ENCODE data around the gene STARD3. TPM values are rescaled to one million over a fixed set of nuclear protein-coding genes. Genes with fewer than 3 reads are reported as not detected.

STARD3 gene
- total and polyA plus RNA-seq, 2 of the 13 experiments (the other 11 are each of a cell fraction or from before 2014, with no cell fraction given) = 34.6 to 100 TPM

- TF ChIP-seq ZNF318 (CRISPR knock-in tag; IDR thresholded peaks at IDR 0.05) (no peak; the same call in 1 of the 2 replicates), ZNF329 (CRISPR knock-in tag; IDR thresholded peaks at IDR 0.05; ENCODE audit: low read depth) (no peak), MLX (CRISPR knock-in tag; IDR thresholded peaks at IDR 0.05) (no peak), TBX2 (CRISPR knock-in tag; IDR thresholded peaks at IDR 0.05; ENCODE audit: borderline replicate concordance) (no peak), ZNF446 (CRISPR knock-in tag; IDR thresholded peaks at IDR 0.05) (no peak), ZNF280B (CRISPR knock-in tag; IDR thresholded peaks at IDR 0.05; ENCODE audit: borderline replicate concordance) (no peak; the same call in 1 of the 2 replicates), YY1 (IDR thresholded peaks at IDR 0.05; ENCODE audit: insufficient read depth, insufficient replicate concordance, low read depth, low read length) (peak; percentile 39), FOSL2 (CRISPR knock-in tag; IDR thresholded peaks at IDR 0.05) (peak; percentile 39; the same call in 1 of the 2 replicates), NONO (IDR thresholded peaks at IDR 0.05) (no peak), NONO (CRISPR knock-in tag; conservative IDR thresholded peaks at IDR 0.05) (no peak; the same call in 1 of the 2 replicates), ZNF670 (CRISPR knock-in tag; IDR thresholded peaks at IDR 0.05; ENCODE audit: borderline replicate concordance) (no peak), ZNF563 (CRISPR knock-in tag; IDR thresholded peaks at IDR 0.05) (no peak), ZNF441 (CRISPR knock-in tag; IDR thresholded peaks at IDR 0.05; ENCODE audit: borderline replicate concordance) (no peak), MED8 (CRISPR knock-in tag; IDR thresholded peaks at IDR 0.05; ENCODE audit: insufficient replicate concordance) (no peak), PHF8 (CRISPR knock-in tag; IDR thresholded peaks at IDR 0.05) (no peak)
- TF ChIP-seq, protein P1, sequence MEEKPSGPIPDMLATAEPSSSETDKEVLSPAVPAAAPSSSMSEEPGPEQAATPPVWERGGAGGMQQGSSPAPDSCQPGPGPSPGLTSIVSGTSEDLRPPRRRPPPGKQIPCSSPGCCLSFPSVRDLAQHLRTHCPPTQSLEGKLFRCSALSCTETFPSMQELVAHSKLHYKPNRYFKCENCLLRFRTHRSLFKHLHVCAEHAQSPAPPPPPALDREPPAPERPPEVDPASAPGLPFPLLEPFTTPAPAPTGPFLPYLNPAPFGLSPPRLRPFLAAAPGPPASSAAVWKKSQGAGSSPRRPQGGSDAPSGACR (CRISPR knock-in tag; IDR thresholded peaks at IDR 0.05) = no peak
- TF ChIP-seq, protein P2, sequence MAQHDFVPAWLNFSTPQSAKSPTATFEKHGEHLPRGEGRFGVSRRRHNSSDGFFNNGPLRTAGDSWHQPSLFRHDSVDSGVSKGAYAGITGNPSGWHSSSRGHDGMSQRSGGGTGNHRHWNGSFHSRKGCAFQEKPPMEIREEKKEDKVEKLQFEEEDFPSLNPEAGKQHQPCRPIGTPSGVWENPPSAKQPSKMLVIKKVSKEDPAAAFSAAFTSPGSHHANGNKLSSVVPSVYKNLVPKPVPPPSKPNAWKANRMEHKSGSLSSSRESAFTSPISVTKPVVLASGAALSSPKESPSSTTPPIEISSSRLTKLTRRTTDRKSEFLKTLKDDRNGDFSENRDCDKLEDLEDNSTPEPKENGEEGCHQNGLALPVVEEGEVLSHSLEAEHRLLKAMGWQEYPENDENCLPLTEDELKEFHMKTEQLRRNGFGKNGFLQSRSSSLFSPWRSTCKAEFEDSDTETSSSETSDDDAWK (CRISPR knock-in tag; IDR thresholded peaks at IDR 0.05) = no peak
These were observed 16.9 kb downstream of the STARD3 start (continued) for GRCh38 chr17:39653662-39654331.

All from HepG2 (cell line).